Measurements from ENCODE around the gene RBFOX1. TPM values are rescaled to one million over a fixed set of nuclear protein-coding genes. Genes with fewer than 3 reads are reported as not detected.
A peak's percentile ranks its signal among the peaks of the same experiment; 100 is the strongest.

Gene RBFOX1
- total RNA-seq, 1 experiment from 2014 or later: not detected

- in situ Hi-C loops (cut with HindIII; ENCODE audit: low sequenced_read_pairs): no loop called here
- DNase-seq (ENCODE audit: low spot score): no peak
Measured at GRCh38 chr16:7504844-7505243, 172.2 kb downstream of the RBFOX1 start.

- no peak for DNase-seq (ENCODE audit: low spot score)
- in situ Hi-C loops (cut with HindIII; ENCODE audit: low sequenced_read_pairs): no loop called here
Measured at GRCh38 chr16:7505495-7505894, 172.8 kb downstream of the RBFOX1 start.

GRCh38 chr16:7506363-7506762 is 173.7 kb downstream of the RBFOX1 start:
- DNase-seq (ENCODE audit: low spot score): no peak
- in situ Hi-C loops (cut with HindIII; ENCODE audit: low sequenced_read_pairs): no loop called here

GRCh38 chr16:7508656-7509055 is 176.0 kb downstream of the RBFOX1 start:
- DNase-seq (ENCODE audit: low spot score): no peak
- in situ Hi-C loops (cut with HindIII; ENCODE audit: low sequenced_read_pairs): no loop called here

GRCh38 chr16:7509963-7510601 is 177.4 kb downstream of the RBFOX1 start:
- DNase-seq (ENCODE audit: low spot score): no peak
- in situ Hi-C loops (cut with HindIII; ENCODE audit: low sequenced_read_pairs): no loop called here

- DNase-seq (ENCODE audit: low spot score): no peak
- in situ Hi-C loops (cut with HindIII; ENCODE audit: low sequenced_read_pairs): no loop called here
Measured at GRCh38 chr16:7511549-7512260, 179.1 kb downstream of the RBFOX1 start.

- DNase-seq (ENCODE audit: low spot score): no peak
- in situ Hi-C loops (cut with HindIII; ENCODE audit: low sequenced_read_pairs): no loop called here
Measured at GRCh38 chr16:7512503-7512902, 179.9 kb downstream of the RBFOX1 start.

GRCh38 chr16:7513429-7513828 is 180.8 kb downstream of the RBFOX1 start:
- in situ Hi-C loops (cut with HindIII; ENCODE audit: low sequenced_read_pairs): no loop called here

GRCh38 chr16:7515543-7515942 is 182.9 kb downstream of the RBFOX1 start:
- in situ Hi-C loops (cut with HindIII; ENCODE audit: low sequenced_read_pairs): no loop called here
- no peak for DNase-seq (ENCODE audit: low spot score)

More at GRCh38 chr16:7513429-7513828, 180.8 kb downstream of the RBFOX1 start:
- no peak for DNase-seq (ENCODE audit: low spot score)

- in situ Hi-C loops (cut with HindIII; ENCODE audit: low sequenced_read_pairs): no loop called here
- no peak for DNase-seq (ENCODE audit: low spot score)
Measured at GRCh38 chr16:7517496-7517895, 184.9 kb downstream of the RBFOX1 start.

GRCh38 chr16:7518158-7518557 is 185.5 kb downstream of the RBFOX1 start:
- in situ Hi-C loops (cut with HindIII; ENCODE audit: low sequenced_read_pairs): no loop called here
- no peak for DNase-seq (ENCODE audit: low spot score)

GRCh38 chr16:7521834-7522233 is 189.2 kb downstream of the RBFOX1 start:
- peak; percentile 26 for DNase-seq (ENCODE audit: low spot score)
- in situ Hi-C loops (cut with HindIII; ENCODE audit: low sequenced_read_pairs): no loop called here

GRCh38 chr16:7524419-7524818 is 191.8 kb downstream of the RBFOX1 start:
- in situ Hi-C loops (cut with HindIII; ENCODE audit: low sequenced_read_pairs): no loop called here
- DNase-seq (ENCODE audit: low spot score): no peak

- in situ Hi-C loops (cut with HindIII; ENCODE audit: low sequenced_read_pairs): no loop called here
- DNase-seq (ENCODE audit: low spot score): no peak
Measured at GRCh38 chr16:7526736-7527135, 194.1 kb downstream of the RBFOX1 start.

GRCh38 chr16:7532534-7532933 is 199.9 kb downstream of the RBFOX1 start:
- DNase-seq (ENCODE audit: low spot score): no peak
- in situ Hi-C loops (cut with HindIII; ENCODE audit: low sequenced_read_pairs): no loop called here

GRCh38 chr16:7534749-7535148 is 202.1 kb downstream of the RBFOX1 start:
- in situ Hi-C loops (cut with HindIII; ENCODE audit: low sequenced_read_pairs): no loop called here
- no peak for DNase-seq (ENCODE audit: low spot score)

- DNase-seq (ENCODE audit: low spot score): no peak
- in situ Hi-C loops (cut with HindIII; ENCODE audit: low sequenced_read_pairs): no loop called here
Measured at GRCh38 chr16:7541026-7541425, 208.4 kb downstream of the RBFOX1 start.

GRCh38 chr16:7545251-7545650 is 212.6 kb downstream of the RBFOX1 start:
- no peak for DNase-seq (ENCODE audit: low spot score)
- in situ Hi-C loops (cut with HindIII; ENCODE audit: low sequenced_read_pairs): no loop called here

- in situ Hi-C loops (cut with HindIII; ENCODE audit: low sequenced_read_pairs): no loop called here
- no peak for DNase-seq (ENCODE audit: low spot score)
Measured at GRCh38 chr16:7546948-7547347, 214.3 kb downstream of the RBFOX1 start.

GRCh38 chr16:7547736-7548135 is 215.1 kb downstream of the RBFOX1 start:
- in situ Hi-C loops (cut with HindIII; ENCODE audit: low sequenced_read_pairs): no loop called here
- peak; percentile 69 for DNase-seq (ENCODE audit: low spot score)

- in situ Hi-C loops (cut with HindIII; ENCODE audit: low sequenced_read_pairs): no loop called here
- DNase-seq (ENCODE audit: low spot score): no peak
Measured at GRCh38 chr16:7548796-7549318, 216.2 kb downstream of the RBFOX1 start.
